Muscle of leg (tissue), 16 donors: ENCODE results near the gene RRBP1. TPM values are rescaled to one million over a fixed set of nuclear protein-coding genes. Genes with fewer than 3 reads are reported as not detected.

Experiments
- DNase-seq: peaks from one replicate; pipeline ENCODE4 v3.0.0; 2013
- H3K27ac ChIP-seq: one replicate; pipeline ENCODE4 v1.5.1; 2013; ENCODE audit warnings: mild to moderate bottlenecking, low read length, control low read depth
- H3K27me3 ChIP-seq: one replicate; pipeline ENCODE4 v1.6.1; 2013; ENCODE audit warnings: low read length; ENCODE audit not compliant: control insufficient read depth, insufficient read depth
- H3K36me3 ChIP-seq: one replicate; pipeline ENCODE4 v1.6.1; 2013; ENCODE audit warnings: low read length; ENCODE audit not compliant: control insufficient read depth, insufficient read depth
- H3K4me1 ChIP-seq: one replicate; pipeline ENCODE4 v1.6.1; 2013; ENCODE audit warnings: low read length; ENCODE audit not compliant: control insufficient read depth, insufficient read depth
- H3K4me3 ChIP-seq: one replicate; pipeline ENCODE4 v1.5.1; 2013; ENCODE audit warnings: low read length, control low read depth
- H3K9me3 ChIP-seq: replicated peaks from 2 replicates; pipeline ENCODE4 v1.6.1; 2013; ENCODE audit warnings: low read depth, low read length; ENCODE audit not compliant: control insufficient read depth
- WGBS: methylation state at CpG from one replicate; pipeline ENCODE4 v1.1.5; 2013; ENCODE audit warnings: missing lambda C conversion rate; ENCODE audit not compliant: insufficient coverage; 5-methylcytosine and 5-hydroxymethylcytosine counted together
- long read RNA-seq, 11 donors: transcript quantifications; one replicate each; lab custom pipeline, GENCODE V29; 2026
- polyA plus RNA-seq, 8 donors: library from polyadenylated mRNA; unstranded; fragments of 120-200 nt; gene quantifications; one replicate each; pipeline versions ENCODE4 v1.2.1 to v1.2.3, GENCODE V29; 2013; ENCODE audit warnings: inconsistent platforms in 1 of 8, low replicate concordance in 1 of 8; ENCODE audit not compliant: insufficient read length in 8 of 8, insufficient read depth in 1 of 8
- total RNA-seq: library from RNA; stranded (reverse); fragments of 120-200 nt; gene quantifications from one replicate; pipeline ENCODE4 v1.2.4, GENCODE V29; 2013

RRBP1 gene
- total RNA-seq (125 TPM), polyA plus RNA-seq (100 to 1,000 TPM in 7 of 8 donors, 10 to 100 TPM in 1; 99.5 to 178 (median 138) TPM)
- long read RNA-seq, donor 1, transcript RRBP1-205 (2 exons, 1,191 nt), result major isoform, 6 of 29 reads
- long read RNA-seq, donor 1, partial matches to known transcripts, result 23 of 29 reads
- long read RNA-seq, donor 1, other reads (novel, unspliced or antisense), result 0 of 29 reads
- long read RNA-seq, donor 2, partial matches to known transcripts, result 0 of 2 reads
- long read RNA-seq, donor 2, other reads (novel, unspliced or antisense), result 0 of 2 reads
- long read RNA-seq, donor 3, full-length matches to known transcripts, result 7 of 36 reads
- long read RNA-seq, donor 3, partial matches to known transcripts, result 29 of 36 reads
- long read RNA-seq, donor 3, other reads (novel, unspliced or antisense), result 0 of 36 reads
- long read RNA-seq, donor 4, full-length matches to known transcripts, result 29 of 48 reads
- long read RNA-seq, donor 4, partial matches to known transcripts, result 19 of 48 reads
- long read RNA-seq, donor 4, other reads (novel, unspliced or antisense), result 0 of 48 reads
- long read RNA-seq, donor 5, full-length matches to known transcripts, result 51 of 138 reads
- long read RNA-seq, donor 5, partial matches to known transcripts, result 87 of 138 reads
- long read RNA-seq, donor 5, other reads (novel, unspliced or antisense), result 0 of 138 reads
- long read RNA-seq, donor 6, full-length matches to known transcripts, result 30 of 49 reads
- long read RNA-seq, donor 6, partial matches to known transcripts, result 19 of 49 reads
- long read RNA-seq, donor 6, other reads (novel, unspliced or antisense), result 0 of 49 reads
- long read RNA-seq, donor 7, full-length matches to known transcripts, result 41 of 93 reads
- long read RNA-seq, donor 7, partial matches to known transcripts, result 52 of 93 reads
- long read RNA-seq, donor 7, other reads (novel, unspliced or antisense), result 0 of 93 reads
- long read RNA-seq, donor 8, transcript RRBP1-205 (2 exons, 1,191 nt), result major isoform, 17 of 32 reads
- long read RNA-seq, donor 8, partial matches to known transcripts, result 13 of 32 reads
- long read RNA-seq, donor 8, other reads (novel, unspliced or antisense), result 0 of 32 reads
- long read RNA-seq, donor 9, transcript RRBP1-205 (2 exons, 1,191 nt), result major isoform, 11 of 24 reads
- long read RNA-seq, donor 9, partial matches to known transcripts, result 11 of 24 reads
- long read RNA-seq, donor 9, other reads (novel, unspliced or antisense), result 0 of 24 reads
- long read RNA-seq, donor 10, transcript RRBP1-205 (2 exons, 1,191 nt), result major isoform, 14 of 930 reads
- long read RNA-seq, donor 10, partial matches to known transcripts, result 863 of 930 reads
- long read RNA-seq, donor 10, other reads (novel, unspliced or antisense), result 49 of 930 reads
- long read RNA-seq, donor 11, transcript RRBP1-205 (2 exons, 1,191 nt), result major isoform, 24 of 52 reads
- long read RNA-seq, donor 11, partial matches to known transcripts, result 27 of 52 reads
- long read RNA-seq, donor 11, other reads (novel, unspliced or antisense), result 0 of 52 reads

GRCh38 chr20:17682103-17682888 lies at the start of gene RRBP1:
TSS of gene RRBP1 (minus strand) at chr20:17682242. CDS start at chr20:17660507, 21,735 bp downstream.
- peaks cover 10% of the 10 kb centered on the region for H3K27me3 ChIP-seq
- WGBS, result 0% methylated on average over 79 of the region's 79 CpGs
- H3K27ac ChIP-seq, result peak within 1 kb of the TSS; percentile 92
- H3K9me3 ChIP-seq, result no peaks in the 10 kb centered on the region
- peaks cover 19% of the 10 kb centered on the region for H3K4me1 ChIP-seq
- peak within 1 kb of the TSS; percentile 71 for H3K4me3 ChIP-seq
- peaks cover 26% of the 10 kb centered on the region for H3K36me3 ChIP-seq
- DNase-seq, result peak; percentile 100

GRCh38 chr20:17731233-17731632 lies 49.2 kb upstream of the RRBP1 start:
- Histone ChIP-seq H3K27ac (no peak overlapping the region), H3K9me3 (peaks cover 3% of the 10 kb centered on the region), H3K36me3 (no peaks in the 10 kb centered on the region), H3K27me3 (peaks cover 6% of the 10 kb centered on the region), H3K4me1 (peaks cover 14% of the 10 kb centered on the region), H3K4me3 (no peak overlapping the region)
- no peak for DNase-seq
- 80% methylated on average over 5 of the region's 5 CpGs for WGBS

- WGBS, result 81% methylated on average over 10 of the region's 10 CpGs
- H3K36me3 ChIP-seq, result no peaks in the 10 kb centered on the region
- no peak for DNase-seq
- H3K27me3 ChIP-seq, result peaks cover 3% of the 10 kb centered on the region
- peaks cover 13% of the 10 kb centered on the region for H3K4me1 ChIP-seq
- no peaks in the 10 kb centered on the region for H3K9me3 ChIP-seq
- no peak overlapping the region for H3K4me3 ChIP-seq
- no peak overlapping the region for H3K27ac ChIP-seq
These were observed 48.0 kb upstream of the RRBP1 start for GRCh38 chr20:17730071-17730470.

- H3K4me3 ChIP-seq, result no peak overlapping the region
- H3K9me3 ChIP-seq, result no peaks in the 10 kb centered on the region
- H3K27ac ChIP-seq, result no peak overlapping the region
- no peak for DNase-seq
- peaks cover 5% of the 10 kb centered on the region for H3K27me3 ChIP-seq
- no peaks in the 10 kb centered on the region for H3K36me3 ChIP-seq
- H3K4me1 ChIP-seq, result peaks cover 12% of the 10 kb centered on the region
- 92% methylated on average over 8 of the region's 12 CpGs for WGBS
These were observed 46.0 kb upstream of the RRBP1 start for GRCh38 chr20:17728074-17728473.

- peaks cover 7% of the 10 kb centered on the region for H3K4me1 ChIP-seq
- no peaks in the 10 kb centered on the region for H3K36me3 ChIP-seq
- peaks cover 7% of the 10 kb centered on the region for H3K27me3 ChIP-seq
- no peak overlapping the region for H3K4me3 ChIP-seq
- DNase-seq, result no peak
- H3K27ac ChIP-seq, result no peak overlapping the region
- 93% methylated on average over 10 of the region's 10 CpGs for WGBS
- H3K9me3 ChIP-seq, result no peaks in the 10 kb centered on the region
These were observed 45.3 kb upstream of the RRBP1 start for GRCh38 chr20:17727351-17727750.

GRCh38 chr20:17726902-17727301 lies 44.9 kb upstream of the RRBP1 start:
- H3K4me1 ChIP-seq, result peaks cover 7% of the 10 kb centered on the region
- no peaks in the 10 kb centered on the region for H3K36me3 ChIP-seq
- no peak overlapping the region for H3K27ac ChIP-seq
- H3K4me3 ChIP-seq, result no peak overlapping the region
- peaks cover 7% of the 10 kb centered on the region for H3K27me3 ChIP-seq
- WGBS, result 52% methylated on average over 3 of the region's 4 CpGs
- no peak for DNase-seq
- H3K9me3 ChIP-seq, result no peaks in the 10 kb centered on the region

- Histone ChIP-seq H3K4me3 (no peak overlapping the region), H3K9me3 (no peaks in the 10 kb centered on the region), H3K4me1 (peaks cover 7% of the 10 kb centered on the region), H3K27me3 (peaks cover 7% of the 10 kb centered on the region), H3K27ac (no peak overlapping the region), H3K36me3 (no peaks in the 10 kb centered on the region)
- peak; percentile 60 for DNase-seq
- 83% methylated on average over 12 of the region's 13 CpGs for WGBS
These were observed 43.2 kb upstream of the RRBP1 start for GRCh38 chr20:17725094-17725835.

GRCh38 chr20:17723301-17723691 lies 41.3 kb upstream of the RRBP1 start:
- WGBS, result 86% methylated on average over 4 of the region's 5 CpGs
- Histone ChIP-seq H3K27me3 (peaks cover 4% of the 10 kb centered on the region), H3K9me3 (no peaks in the 10 kb centered on the region), H3K4me3 (no peak overlapping the region), H3K27ac (no peak overlapping the region), H3K4me1 (peaks cover 7% of the 10 kb centered on the region), H3K36me3 (no peaks in the 10 kb centered on the region)
- DNase-seq, result no peak
